ENCODE measurements around the gene PAQR4.

GRCh38 chr16:2971985-2972784 lies 3.0 kb downstream of the PAQR4 start:
- TF ChIP-seq CTCF (IDR thresholded peaks at IDR 0.05) (no peak), POLR2A (IDR thresholded peaks at IDR 0.05) (no peak), EP300 (IDR thresholded peaks at IDR 0.05) (no peak), POLR2AphosphoS5 (IDR thresholded peaks at IDR 0.05) (no peak)
